SK-N-SH (cell line): ENCODE data around the gene APOE. TPM values are rescaled to one million over a fixed set of nuclear protein-coding genes. Genes with fewer than 3 reads are reported as not detected.

Experiments used
- CTCF ChIA-PET: fragments of 300-600, 350-600 bp; formaldehyde crosslinking; extraction: SDS; loops from one replicate; lab custom pipeline; 2021; lab: Yijun Ruan, JAX
- POLR2A ChIA-PET: fragments of 350-600 bp; sonication (Branson Sonifier 250); formaldehyde crosslinking; extraction: SDS; loops from one replicate; lab custom pipeline; 2020; ENCODE audit warnings: antibody characterized with exemption, inconsistent platforms; lab: Yijun Ruan, JAX
- DNase-seq: peaks from one replicate; pipeline ENCODE4 v3.0.0; 2012
- H2AFZ ChIP-seq: fragments of 200-600 bp; sonication (generic); 2 replicates; pipeline ENCODE4 v1.8.1; 2016; ENCODE audit warnings: antibody characterized with exemption, mild to moderate bottlenecking, low read depth
- H3F3A ChIP-seq: fragments of 200-600 bp; sonication (generic); replicated peaks from 2 replicates; pipeline ENCODE3; 2016; ENCODE audit warnings: antibody characterized with exemption, mild to moderate bottlenecking; ENCODE audit not compliant: insufficient read depth
- H3K27ac ChIP-seq, 2 experiments: fragments of 200-500 bp in 1 of 2; fragments of 200-600 bp in 1 of 2; sonication (Bioruptor generic) in 1 of 2; sonication (generic), shearing (Covaris generic) in 1 of 2; 2 replicates each; pipeline versions ENCODE4 v1.5.1 to v1.6.1; 2014 to 2016; ENCODE audit warnings: low read depth in 2 of 2, inconsistent platforms in 1 of 2, low read length in 1 of 2, mild to moderate bottlenecking in 1 of 2, mixed read lengths in 1 of 2
- H3K27me3 ChIP-seq: fragments of 200-600 bp; sonication (generic), shearing (Covaris generic); 2 replicates; pipeline ENCODE4 v1.6.1; 2016; ENCODE audit warnings: mixed run types; ENCODE audit not compliant: insufficient read depth
- H3K36me3 ChIP-seq, 2 experiments: fragments of 200-500 bp in 1 of 2; fragments of 200-600 bp in 1 of 2; sonication (Bioruptor generic) in 1 of 2; sonication (generic) in 1 of 2; replicated peaks in 1 of 2; 2 replicates each; pipeline versions ENCODE3 to v1.5.1; 2014 to 2016; ENCODE audit warnings: low read length in 1 of 2, mild to moderate bottlenecking in 1 of 2; ENCODE audit not compliant: insufficient read depth in 2 of 2, control insufficient read depth in 1 of 2
- H3K4me1 ChIP-seq, 2 experiments: fragments of 200-500 bp in 1 of 2; fragments of 200-600 bp in 1 of 2; sonication (Bioruptor generic) in 1 of 2; sonication (generic), shearing (Covaris generic) in 1 of 2; 2 replicates each; pipeline versions ENCODE4 v1.5.1 to v1.6.1; 2014 to 2016; ENCODE audit warnings: low read depth in 1 of 2, low read length in 1 of 2, mixed run types in 1 of 2; ENCODE audit not compliant: insufficient read depth in 2 of 2, control insufficient read depth in 1 of 2
- H3K4me2 ChIP-seq: fragments of 200-600 bp; sonication (generic), shearing (Covaris generic); 2 replicates; pipeline ENCODE4 v1.6.1; 2017; ENCODE audit warnings: mixed run types
- H3K4me3 ChIP-seq, 2 experiments: fragments of 200-500 bp in 1 of 2; fragments of 200-600 bp in 1 of 2; sonication (Bioruptor generic) in 1 of 2; sonication (generic), shearing (Covaris generic) in 1 of 2; 2 replicates each; pipeline versions ENCODE4 v1.5.1 to v1.8.1; 2014 to 2016; ENCODE audit warnings: low read depth in 2 of 2, inconsistent platforms in 1 of 2, low read length in 1 of 2, mild to moderate bottlenecking in 1 of 2, mixed read lengths in 1 of 2, moderate library complexity in 1 of 2
- H3K79me2 ChIP-seq: fragments of 200-600 bp; sonication (generic); 2 replicates; pipeline ENCODE4 v1.8.1; 2017; ENCODE audit warnings: mild to moderate bottlenecking; ENCODE audit not compliant: insufficient read depth
- H3K9ac ChIP-seq: fragments of 200-600 bp; sonication (generic); 2 replicates; pipeline ENCODE4 v1.6.1; 2017; ENCODE audit warnings: mixed run types
- H3K9me2 ChIP-seq: fragments of 200-600 bp; sonication (generic); 2 replicates; pipeline ENCODE4 v1.6.1; 2017; ENCODE audit warnings: mixed run types
- H3K9me3 ChIP-seq: fragments of 200-600 bp; sonication (generic); 2 replicates; pipeline ENCODE4 v1.6.1; 2017; ENCODE audit warnings: mixed run types, mild to moderate bottlenecking, moderate library complexity
- H4K20me1 ChIP-seq: fragments of 200-600 bp; sonication (generic); 2 replicates; pipeline ENCODE4 v1.6.1; 2017; ENCODE audit warnings: mild to moderate bottlenecking, mixed run types; ENCODE audit not compliant: insufficient read depth
- ELF1 ChIP-seq: IDR thresholded peaks from 2 replicates; pipeline ENCODE4 v1.4.0; 2012
- EZH2phosphoT487 ChIP-seq: fragments of 200-600 bp; sonication (generic); IDR thresholded peaks from 2 replicates; pipeline ENCODE4 v1.6.1; 2017; ENCODE audit warnings: low read depth, mixed run types, mild to moderate bottlenecking, antibody characterized with exemption, moderate library complexity, borderline replicate concordance
- FOXJ3 ChIP-seq: sonication (generic); formaldehyde crosslinking; IDR thresholded peaks from 2 replicates; pipeline ENCODE4 v1.5.1; 2020; ENCODE audit warnings: mild to moderate bottlenecking, missing genetic modification reagents
- FOXM1 ChIP-seq: IDR thresholded peaks from 2 replicates; pipeline ENCODE4 v1.4.0; 2012; ENCODE audit warnings: low read depth, mild to moderate bottlenecking
- GATA2 ChIP-seq: sonication (generic); formaldehyde crosslinking; IDR thresholded peaks from 2 replicates; pipeline ENCODE4 v1.5.0; 2020; ENCODE audit warnings: mild to moderate bottlenecking, missing genetic modification reagents
- MXI1 ChIP-seq: IDR thresholded peaks from 2 replicates; pipeline ENCODE4 v1.6.1; 2012; ENCODE audit warnings: mild to moderate bottlenecking, low read depth, low read length, improper control_type of control experiment
- RAD21 ChIP-seq: IDR thresholded peaks from 2 replicates; pipeline ENCODE4 v1.6.1; 2012; ENCODE audit warnings: mild to moderate bottlenecking, low read length
- RCOR1 ChIP-seq: fragments of 150-350 bp; IDR thresholded peaks from 2 replicates; pipeline ENCODE4 v1.6.1; 2017; ENCODE audit warnings: antibody characterized with exemption, low read length
- RFX5 ChIP-seq: IDR thresholded peaks from 2 replicates; pipeline ENCODE4 v1.6.1; 2012; ENCODE audit warnings: mild to moderate bottlenecking, improper control_type of control experiment, low read length
- SIN3A ChIP-seq: IDR thresholded peaks from 2 replicates; pipeline ENCODE4 v1.6.1; 2012; ENCODE audit warnings: low read depth, mild to moderate bottlenecking, low read length, moderate library complexity, borderline replicate concordance
- TAF1 ChIP-seq: IDR thresholded peaks from 2 replicates; pipeline ENCODE4 v1.6.1; 2012; ENCODE audit warnings: low read depth, mild to moderate bottlenecking, low read length, moderate library complexity, borderline replicate concordance
- TCF12 ChIP-seq: IDR thresholded peaks from 2 replicates; pipeline ENCODE4 v1.4.0; 2012
- TEAD4 ChIP-seq: IDR thresholded peaks from 2 replicates; pipeline ENCODE4 v1.4.0; 2012; ENCODE audit warnings: mild to moderate bottlenecking, borderline replicate concordance; ENCODE audit not compliant: insufficient read depth
- YY1 ChIP-seq: IDR thresholded peaks from 2 replicates; pipeline ENCODE4 v1.4.0; 2012; ENCODE audit warnings: low read depth, mild to moderate bottlenecking
- whole genome bisulfite sequencing: methylation state at CpG from one replicate; pipeline ENCODE4 v1.1.6; 2017; ENCODE audit warnings: low lambda C conversion rate; 5-methylcytosine and 5-hydroxymethylcytosine counted together
- polyA plus RNA-seq, 3 experiments: library from polyadenylated mRNA; depleted of rRNA; stranded (reverse); fragments of >200 nt; gene quantifications; 2 replicates each; pipeline ENCODE4 v1.2.3, GENCODE V29; 2012
- TF ChIP-seq, protein P1 (sequence below): fragments of 150-350 bp; IDR thresholded peaks from 2 replicates; pipeline ENCODE4 v1.6.1; 2017; ENCODE audit warnings: antibody characterized with exemption, low read length, low read depth, borderline replicate concordance
- TF ChIP-seq, protein P2 (sequence below): fragments of 200-600 bp; sonication (generic); IDR thresholded peaks from 2 replicates; pipeline ENCODE4 v1.6.1; 2017; ENCODE audit warnings: antibody characterized with exemption, mild to moderate bottlenecking, moderate library complexity
- TF ChIP-seq, protein P3 (sequence below): IDR thresholded peaks from 2 replicates; pipeline ENCODE4 v1.6.1; 2012; ENCODE audit warnings: mild to moderate bottlenecking, low read depth, low read length, moderate library complexity
- TF ChIP-seq, protein P4 (sequence below): IDR thresholded peaks from 2 replicates; pipeline ENCODE4 v1.4.0; 2012; ENCODE audit warnings: low read depth
- TF ChIP-seq, protein P5 (sequence below): IDR thresholded peaks from 2 replicates; pipeline ENCODE4 v1.4.0; 2012; ENCODE audit warnings: low read depth, borderline replicate concordance
- TF ChIP-seq, protein P6 (sequence below): IDR thresholded peaks from 2 replicates; pipeline ENCODE4 v1.4.0; 2012; ENCODE audit warnings: low read depth, borderline replicate concordance

APOE gene
- polyA plus RNA-seq, 1 of the 3 experiments (the other 2 are of a cell fraction) = 56.0 TPM

DNA sequence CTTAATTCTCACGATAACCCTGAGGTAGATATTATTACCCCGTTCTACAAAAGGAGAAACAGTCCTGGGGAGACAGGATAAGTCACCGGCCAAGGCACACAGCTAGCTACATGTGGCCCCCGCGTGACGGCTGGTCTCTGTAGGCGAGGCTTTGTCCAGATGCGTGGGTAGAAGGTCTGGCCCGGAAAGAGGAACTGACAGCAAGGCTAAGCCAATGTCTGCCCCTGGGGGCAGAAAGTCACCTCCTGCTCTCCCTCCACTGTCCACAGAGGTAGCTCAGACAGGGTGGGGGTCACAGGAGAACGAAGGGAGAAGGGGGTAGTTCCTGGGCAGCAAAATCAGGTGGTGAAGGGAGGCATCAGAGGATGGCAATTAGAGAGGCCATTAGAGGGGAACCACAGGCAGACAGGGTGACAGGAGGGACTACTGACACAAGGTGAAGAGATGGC, 38.2 kb downstream of the APOE start:
- Histone ChIP-seq H4K20me1 (no peaks in the 10 kb centered on the region), H3F3A (no peaks in the 10 kb centered on the region), H3K4me1 (no peaks in the 10 kb centered on the region), H3K4me3 (no peak overlapping the region)
- CTCF ChIA-PET = no interaction called here
- no peak for TF ChIP-seq MXI1
- TF ChIP-seq, protein P1, sequence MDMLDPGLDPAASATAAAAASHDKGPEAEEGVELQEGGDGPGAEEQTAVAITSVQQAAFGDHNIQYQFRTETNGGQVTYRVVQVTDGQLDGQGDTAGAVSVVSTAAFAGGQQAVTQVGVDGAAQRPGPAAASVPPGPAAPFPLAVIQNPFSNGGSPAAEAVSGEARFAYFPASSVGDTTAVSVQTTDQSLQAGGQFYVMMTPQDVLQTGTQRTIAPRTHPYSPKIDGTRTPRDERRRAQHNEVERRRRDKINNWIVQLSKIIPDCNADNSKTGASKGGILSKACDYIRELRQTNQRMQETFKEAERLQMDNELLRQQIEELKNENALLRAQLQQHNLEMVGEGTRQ = no peak
- no peak for TF ChIP-seq FOXJ3 (CRISPR knock-in tag)
- no peak for TF ChIP-seq TCF12
- TF ChIP-seq EZH2phosphoT487 = no peak
- TF ChIP-seq GATA2 (CRISPR knock-in tag) = no peak
- no peak for TF ChIP-seq RCOR1
- TF ChIP-seq RAD21 = no peak
- TF ChIP-seq ELF1 = no peak
- TF ChIP-seq FOXM1 = no peak
- TF ChIP-seq, protein P2, sequence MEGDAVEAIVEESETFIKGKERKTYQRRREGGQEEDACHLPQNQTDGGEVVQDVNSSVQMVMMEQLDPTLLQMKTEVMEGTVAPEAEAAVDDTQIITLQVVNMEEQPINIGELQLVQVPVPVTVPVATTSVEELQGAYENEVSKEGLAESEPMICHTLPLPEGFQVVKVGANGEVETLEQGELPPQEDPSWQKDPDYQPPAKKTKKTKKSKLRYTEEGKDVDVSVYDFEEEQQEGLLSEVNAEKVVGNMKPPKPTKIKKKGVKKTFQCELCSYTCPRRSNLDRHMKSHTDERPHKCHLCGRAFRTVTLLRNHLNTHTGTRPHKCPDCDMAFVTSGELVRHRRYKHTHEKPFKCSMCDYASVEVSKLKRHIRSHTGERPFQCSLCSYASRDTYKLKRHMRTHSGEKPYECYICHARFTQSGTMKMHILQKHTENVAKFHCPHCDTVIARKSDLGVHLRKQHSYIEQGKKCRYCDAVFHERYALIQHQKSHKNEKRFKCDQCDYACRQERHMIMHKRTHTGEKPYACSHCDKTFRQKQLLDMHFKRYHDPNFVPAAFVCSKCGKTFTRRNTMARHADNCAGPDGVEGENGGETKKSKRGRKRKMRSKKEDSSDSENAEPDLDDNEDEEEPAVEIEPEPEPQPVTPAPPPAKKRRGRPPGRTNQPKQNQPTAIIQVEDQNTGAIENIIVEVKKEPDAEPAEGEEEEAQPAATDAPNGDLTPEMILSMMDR = no peak
- TF ChIP-seq, protein P3, sequence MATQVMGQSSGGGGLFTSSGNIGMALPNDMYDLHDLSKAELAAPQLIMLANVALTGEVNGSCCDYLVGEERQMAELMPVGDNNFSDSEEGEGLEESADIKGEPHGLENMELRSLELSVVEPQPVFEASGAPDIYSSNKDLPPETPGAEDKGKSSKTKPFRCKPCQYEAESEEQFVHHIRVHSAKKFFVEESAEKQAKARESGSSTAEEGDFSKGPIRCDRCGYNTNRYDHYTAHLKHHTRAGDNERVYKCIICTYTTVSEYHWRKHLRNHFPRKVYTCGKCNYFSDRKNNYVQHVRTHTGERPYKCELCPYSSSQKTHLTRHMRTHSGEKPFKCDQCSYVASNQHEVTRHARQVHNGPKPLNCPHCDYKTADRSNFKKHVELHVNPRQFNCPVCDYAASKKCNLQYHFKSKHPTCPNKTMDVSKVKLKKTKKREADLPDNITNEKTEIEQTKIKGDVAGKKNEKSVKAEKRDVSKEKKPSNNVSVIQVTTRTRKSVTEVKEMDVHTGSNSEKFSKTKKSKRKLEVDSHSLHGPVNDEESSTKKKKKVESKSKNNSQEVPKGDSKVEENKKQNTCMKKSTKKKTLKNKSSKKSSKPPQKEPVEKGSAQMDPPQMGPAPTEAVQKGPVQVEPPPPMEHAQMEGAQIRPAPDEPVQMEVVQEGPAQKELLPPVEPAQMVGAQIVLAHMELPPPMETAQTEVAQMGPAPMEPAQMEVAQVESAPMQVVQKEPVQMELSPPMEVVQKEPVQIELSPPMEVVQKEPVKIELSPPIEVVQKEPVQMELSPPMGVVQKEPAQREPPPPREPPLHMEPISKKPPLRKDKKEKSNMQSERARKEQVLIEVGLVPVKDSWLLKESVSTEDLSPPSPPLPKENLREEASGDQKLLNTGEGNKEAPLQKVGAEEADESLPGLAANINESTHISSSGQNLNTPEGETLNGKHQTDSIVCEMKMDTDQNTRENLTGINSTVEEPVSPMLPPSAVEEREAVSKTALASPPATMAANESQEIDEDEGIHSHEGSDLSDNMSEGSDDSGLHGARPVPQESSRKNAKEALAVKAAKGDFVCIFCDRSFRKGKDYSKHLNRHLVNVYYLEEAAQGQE = no peak
- no peak for TF ChIP-seq TEAD4
- TF ChIP-seq TAF1 = no peak
- TF ChIP-seq, protein P4, sequence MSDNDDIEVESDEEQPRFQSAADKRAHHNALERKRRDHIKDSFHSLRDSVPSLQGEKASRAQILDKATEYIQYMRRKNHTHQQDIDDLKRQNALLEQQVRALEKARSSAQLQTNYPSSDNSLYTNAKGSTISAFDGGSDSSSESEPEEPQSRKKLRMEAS = no peak
- no peak for TF ChIP-seq RFX5
- no peak for TF ChIP-seq YY1
- TF ChIP-seq, protein P5, sequence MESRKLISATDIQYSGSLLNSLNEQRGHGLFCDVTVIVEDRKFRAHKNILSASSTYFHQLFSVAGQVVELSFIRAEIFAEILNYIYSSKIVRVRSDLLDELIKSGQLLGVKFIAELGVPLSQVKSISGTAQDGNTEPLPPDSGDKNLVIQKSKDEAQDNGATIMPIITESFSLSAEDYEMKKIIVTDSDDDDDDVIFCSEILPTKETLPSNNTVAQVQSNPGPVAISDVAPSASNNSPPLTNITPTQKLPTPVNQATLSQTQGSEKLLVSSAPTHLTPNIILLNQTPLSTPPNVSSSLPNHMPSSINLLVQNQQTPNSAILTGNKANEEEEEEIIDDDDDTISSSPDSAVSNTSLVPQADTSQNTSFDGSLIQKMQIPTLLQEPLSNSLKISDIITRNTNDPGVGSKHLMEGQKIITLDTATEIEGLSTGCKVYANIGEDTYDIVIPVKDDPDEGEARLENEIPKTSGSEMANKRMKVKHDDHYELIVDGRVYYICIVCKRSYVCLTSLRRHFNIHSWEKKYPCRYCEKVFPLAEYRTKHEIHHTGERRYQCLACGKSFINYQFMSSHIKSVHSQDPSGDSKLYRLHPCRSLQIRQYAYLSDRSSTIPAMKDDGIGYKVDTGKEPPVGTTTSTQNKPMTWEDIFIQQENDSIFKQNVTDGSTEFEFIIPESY = no peak
- TF ChIP-seq SIN3A = no peak
- TF ChIP-seq, protein P6, sequence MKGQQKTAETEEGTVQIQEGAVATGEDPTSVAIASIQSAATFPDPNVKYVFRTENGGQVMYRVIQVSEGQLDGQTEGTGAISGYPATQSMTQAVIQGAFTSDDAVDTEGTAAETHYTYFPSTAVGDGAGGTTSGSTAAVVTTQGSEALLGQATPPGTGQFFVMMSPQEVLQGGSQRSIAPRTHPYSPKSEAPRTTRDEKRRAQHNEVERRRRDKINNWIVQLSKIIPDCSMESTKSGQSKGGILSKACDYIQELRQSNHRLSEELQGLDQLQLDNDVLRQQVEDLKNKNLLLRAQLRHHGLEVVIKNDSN = no peak
- TF ChIP-seq, all 33 proteins: peak for 0
- Histone ChIP-seq H3K27me3 (no peaks in the 10 kb centered on the region), H3K4me2 (no peak overlapping the region), H3K9me3 (no peaks in the 10 kb centered on the region), H2AFZ (no peak overlapping the region), H3K9me2 (no peaks in the 10 kb centered on the region), H3K9ac (no peak overlapping the region), H3K79me2 (no peaks in the 10 kb centered on the region), H3K27ac (no peak overlapping the region), H3K36me3 (no peaks in the 10 kb centered on the region)
- WGBS = 79% methylated on average over 10 of the region's 10 CpGs
- POLR2A ChIA-PET = no interaction called here
- no peak for DNase-seq
